Rectal smooth muscle tissue (tissue), 1 donor: ENCODE results near the gene R3HDM1.
"Not testable (repeated sequence)": the region's sequence is repeated elsewhere in the genome, so short reads cannot be mapped to it uniquely, and the experiment has no call there.

Experiments
- H3K27ac ChIP-seq: one replicate; pipeline ENCODE4 v1.7.0; 2013; ENCODE audit warnings: low read depth, low read length, inconsistent platforms
- H3K27me3 ChIP-seq: one replicate; pipeline ENCODE4 v1.7.0; 2013; ENCODE audit warnings: low read length; ENCODE audit not compliant: control insufficient read depth, insufficient read depth
- H3K36me3 ChIP-seq: one replicate; pipeline ENCODE4 v1.7.0; 2013; ENCODE audit warnings: low read length; ENCODE audit not compliant: control insufficient read depth, insufficient read depth
- H3K4me1 ChIP-seq: one replicate; pipeline ENCODE4 v1.7.0; 2013; ENCODE audit warnings: low read length; ENCODE audit not compliant: control insufficient read depth, insufficient read depth
- H3K4me3 ChIP-seq: one replicate; pipeline ENCODE4 v1.7.0; 2013; ENCODE audit warnings: low read length
- H3K9ac ChIP-seq: one replicate; pipeline ENCODE4 v1.7.0; 2013; ENCODE audit warnings: low read length

R3HDM1 gene

DNA sequence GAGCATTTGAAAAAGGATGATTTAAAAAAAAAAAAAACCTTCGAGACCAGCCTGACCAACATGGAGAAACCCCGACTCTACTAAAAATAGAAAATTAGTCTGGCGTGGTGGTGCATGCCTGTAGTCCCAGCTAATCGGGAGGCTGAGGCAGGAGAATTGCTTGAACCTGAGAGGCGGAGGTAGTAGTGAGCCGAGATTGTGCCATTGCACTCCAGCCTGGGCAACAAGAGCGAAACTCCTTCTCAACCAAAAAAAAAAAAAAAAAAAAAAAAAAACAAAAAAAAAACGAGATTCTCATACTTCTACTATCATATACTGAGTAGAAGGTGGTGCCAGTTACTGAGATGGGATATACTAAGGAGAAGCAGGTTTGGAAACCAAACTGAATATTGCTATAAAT is 98.8 kb downstream of the R3HDM1 start:
- not testable (repeated sequence) for H3K4me3 ChIP-seq, H3K4me1 ChIP-seq, H3K9ac ChIP-seq, H3K27ac ChIP-seq, H3K27me3 ChIP-seq, H3K36me3 ChIP-seq

DNA sequence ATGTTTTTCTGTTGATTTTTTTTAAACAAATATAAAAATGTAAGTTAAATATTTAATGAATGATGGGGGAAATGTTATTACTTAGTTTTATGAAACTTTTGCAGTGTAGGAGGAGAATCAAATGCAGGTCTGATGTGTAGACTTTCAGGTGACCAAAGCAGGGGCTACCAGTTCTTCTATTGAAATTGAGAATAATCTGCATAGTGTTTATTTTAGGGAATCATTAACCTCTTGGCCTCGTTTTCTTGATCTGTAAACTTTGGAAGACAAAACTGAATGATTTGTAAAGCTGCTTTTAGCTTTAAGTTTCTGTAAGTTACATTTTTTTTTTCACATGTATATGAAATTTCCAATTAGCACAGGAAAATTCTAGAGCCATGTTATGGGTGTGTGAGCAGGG is 99.2 kb downstream of the R3HDM1 start:
- Histone ChIP-seq H3K4me3 (no peak overlapping the region), H3K36me3 (no peaks in the 10 kb centered on the region), H3K9ac (no peak overlapping the region), H3K4me1 (no peaks in the 10 kb centered on the region), H3K27me3 (no peaks in the 10 kb centered on the region), H3K27ac (no peak overlapping the region)

DNA sequence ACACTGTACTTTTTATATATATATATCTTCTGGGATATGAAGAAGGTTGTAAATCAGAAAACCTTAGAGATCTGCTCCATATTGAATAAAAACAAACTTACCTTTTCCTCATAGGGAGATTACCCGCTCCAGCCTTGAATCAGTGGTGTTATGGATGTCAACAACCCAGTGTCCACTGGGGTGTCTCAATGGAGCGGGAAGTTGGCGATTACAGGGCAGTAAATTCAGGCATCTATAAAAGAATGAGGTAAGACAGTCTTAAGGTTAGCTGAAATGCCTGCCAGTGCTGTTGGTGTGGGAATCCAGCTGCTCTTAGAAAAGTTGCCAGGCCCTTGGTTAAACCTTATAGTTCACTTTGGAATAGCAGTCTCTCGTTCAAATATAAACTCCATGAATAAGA is 102.3 kb downstream of the R3HDM1 start:
- no peaks in the 10 kb centered on the region for H3K36me3 ChIP-seq
- H3K27ac ChIP-seq, result no peak overlapping the region
- no peaks in the 10 kb centered on the region for H3K27me3 ChIP-seq
- H3K9ac ChIP-seq, result no peak overlapping the region
- H3K4me3 ChIP-seq, result no peak overlapping the region
- no peaks in the 10 kb centered on the region for H3K4me1 ChIP-seq

- H3K4me1 ChIP-seq, result no peaks in the 10 kb centered on the region
These were observed 104.0 kb downstream of the R3HDM1 start for GRCh38 chr2:135635212-135635835.

GRCh38 chr2:135636982-135637381 is 105.7 kb downstream of the R3HDM1 start:
- Histone ChIP-seq H3K9ac (no peak overlapping the region), H3K36me3 (peaks cover 3% of the 10 kb centered on the region), H3K27ac (no peak overlapping the region), H3K4me3 (no peak overlapping the region), H3K27me3 (no peaks in the 10 kb centered on the region), H3K4me1 (no peaks in the 10 kb centered on the region)

More at GRCh38 chr2:135635212-135635835, 104.0 kb downstream of the R3HDM1 start:
- Histone ChIP-seq H3K4me3 (no peak overlapping the region), H3K36me3 (peaks cover 3% of the 10 kb centered on the region), H3K9ac (no peak overlapping the region), H3K27me3 (no peaks in the 10 kb centered on the region), H3K27ac (no peak overlapping the region)

GRCh38 chr2:135637456-135638087 is 106.3 kb downstream of the R3HDM1 start:
- Histone ChIP-seq H3K9ac (no peak overlapping the region), H3K36me3 (peaks cover 5% of the 10 kb centered on the region), H3K4me3 (no peak overlapping the region), H3K4me1 (no peaks in the 10 kb centered on the region), H3K27me3 (no peaks in the 10 kb centered on the region), H3K27ac (no peak overlapping the region)

DNA sequence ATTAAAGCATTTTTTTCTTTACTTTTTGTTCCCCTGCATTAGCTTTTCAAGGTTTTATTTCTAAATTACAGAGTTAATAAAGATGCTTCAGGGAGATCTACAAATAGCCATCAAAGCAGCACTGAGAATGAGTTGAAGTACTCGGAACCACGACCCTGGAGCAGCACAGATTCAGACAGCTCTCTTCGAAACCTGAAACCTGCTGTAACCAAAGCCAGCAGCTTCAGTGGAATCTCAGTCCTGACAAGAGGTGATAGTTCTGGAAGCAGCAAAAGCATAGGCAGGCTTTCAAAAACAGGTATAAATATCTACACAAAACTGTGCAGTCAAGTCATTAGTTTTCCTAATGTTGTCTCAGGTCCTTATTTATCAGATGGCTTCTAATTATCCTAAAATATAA is 107.5 kb downstream of the R3HDM1 start:
- Histone ChIP-seq H3K27me3 (no peaks in the 10 kb centered on the region), H3K9ac (no peak overlapping the region), H3K36me3 (peaks cover 5% of the 10 kb centered on the region), H3K27ac (no peak overlapping the region), H3K4me1 (no peaks in the 10 kb centered on the region), H3K4me3 (no peak overlapping the region)

DNA sequence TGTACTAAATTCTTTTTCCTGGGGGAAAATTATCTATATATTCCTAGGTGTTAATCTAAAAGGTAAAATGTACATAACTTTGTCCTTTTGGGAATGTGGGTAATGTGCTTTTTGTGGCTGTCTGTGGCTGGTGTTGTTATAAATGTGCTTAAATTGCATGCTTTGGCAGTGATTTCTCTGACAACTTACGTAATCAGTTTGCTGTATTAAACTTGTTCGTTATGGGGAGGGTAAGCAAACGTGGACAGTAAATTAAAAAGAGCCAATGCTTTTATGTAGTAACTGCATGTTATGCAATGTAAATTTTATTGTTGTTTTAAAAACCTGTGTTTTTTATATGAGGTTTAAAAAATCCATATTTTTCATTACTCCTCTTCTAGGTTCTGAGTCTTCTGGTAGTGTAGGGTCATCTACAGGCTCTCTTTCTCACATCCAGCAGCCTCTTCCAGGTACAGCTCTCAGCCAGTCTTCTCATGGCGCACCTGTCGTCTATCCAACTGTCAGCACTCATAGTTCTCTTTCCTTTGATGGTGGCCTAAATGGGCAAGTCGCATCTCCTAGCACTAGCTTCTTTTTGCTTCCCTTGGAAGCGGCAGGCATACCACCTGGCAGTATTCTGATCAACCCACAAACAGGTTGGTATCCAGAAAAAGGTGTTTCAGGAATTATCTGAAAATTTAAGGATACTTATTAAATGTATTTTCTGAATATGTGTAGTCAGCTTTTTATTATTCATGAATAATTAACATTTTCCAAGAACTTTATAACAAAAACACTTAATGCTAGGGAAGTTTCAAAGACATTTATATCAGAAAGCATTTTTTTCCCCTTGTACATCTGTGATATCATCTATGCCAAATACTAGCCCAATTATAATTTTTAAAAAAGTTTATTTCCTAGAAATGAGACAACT is 110.1 kb downstream of the R3HDM1 start:
- H3K4me3 ChIP-seq, result no peak overlapping the region
- H3K9ac ChIP-seq, result no peak overlapping the region
- H3K4me1 ChIP-seq, result no peaks in the 10 kb centered on the region
- peaks cover 5% of the 10 kb centered on the region for H3K36me3 ChIP-seq
- H3K27me3 ChIP-seq, result no peaks in the 10 kb centered on the region
- no peak overlapping the region for H3K27ac ChIP-seq

- Histone ChIP-seq H3K4me3 (no peak overlapping the region), H3K4me1 (no peaks in the 10 kb centered on the region), H3K36me3 (no peaks in the 10 kb centered on the region), H3K27ac (no peak overlapping the region), H3K27me3 (no peaks in the 10 kb centered on the region), H3K9ac (no peak overlapping the region)
These were observed 116.7 kb downstream of the R3HDM1 start for GRCh38 chr2:135647836-135648579.

DNA sequence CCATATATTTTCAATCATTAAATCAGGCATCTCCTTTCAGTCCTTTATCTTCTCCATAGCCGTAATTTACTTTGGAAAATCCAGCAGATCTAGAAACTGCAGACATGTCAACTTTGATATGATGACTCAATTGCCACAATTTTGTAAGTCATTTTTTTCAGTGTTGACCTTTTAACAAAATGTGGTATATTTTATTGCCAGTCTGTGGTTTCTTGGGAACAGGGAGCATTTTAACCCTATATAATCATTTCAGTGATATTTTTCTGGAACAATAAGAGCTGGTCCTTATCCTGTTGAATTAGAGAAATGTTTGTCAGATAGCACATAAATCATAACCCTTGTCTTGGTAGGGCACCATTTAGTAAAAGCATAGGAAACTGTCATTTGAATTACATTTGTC is 119.4 kb downstream of the R3HDM1 start:
- Histone ChIP-seq H3K27me3 (no peaks in the 10 kb centered on the region), H3K36me3 (no peaks in the 10 kb centered on the region), H3K4me3 (no peak overlapping the region), H3K9ac (no peak overlapping the region), H3K27ac (no peak overlapping the region), H3K4me1 (no peaks in the 10 kb centered on the region)

GRCh38 chr2:135651717-135652116 is 120.4 kb downstream of the R3HDM1 start:
- H3K4me1 ChIP-seq, result no peaks in the 10 kb centered on the region
- H3K27me3 ChIP-seq, result no peaks in the 10 kb centered on the region
- no peak overlapping the region for H3K27ac ChIP-seq
- H3K36me3 ChIP-seq, result no peaks in the 10 kb centered on the region
- no peak overlapping the region for H3K9ac ChIP-seq
- H3K4me3 ChIP-seq, result no peak overlapping the region

DNA sequence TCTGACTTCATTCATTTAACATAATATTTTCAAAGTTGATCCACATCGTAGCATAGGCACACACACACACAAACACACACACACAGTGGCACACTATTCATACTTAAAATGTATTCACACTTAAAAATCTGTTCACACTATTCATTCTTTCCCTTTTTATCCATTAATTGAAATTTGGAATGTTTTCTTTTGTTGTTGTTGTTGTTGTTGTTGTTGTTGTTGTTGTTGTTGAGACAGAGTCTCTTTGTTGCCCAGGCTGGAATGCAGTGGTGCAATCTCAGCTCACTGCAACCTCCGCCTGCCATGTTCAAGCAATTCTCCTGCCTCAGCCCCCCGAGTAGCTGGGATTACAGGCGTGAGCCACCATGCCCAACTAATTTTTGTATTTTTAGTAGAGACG is 123.0 kb downstream of the R3HDM1 start:
- H3K27ac ChIP-seq, H3K4me3 ChIP-seq, H3K9ac ChIP-seq, H3K4me1 ChIP-seq, H3K36me3 ChIP-seq, H3K27me3 ChIP-seq: not testable (repeated sequence)
